Measurements from ENCODE around the gene MRPL55. TPM values are rescaled to one million over a fixed set of nuclear protein-coding genes. Genes with fewer than 3 reads are reported as not detected.

The MRPL55 gene
- total RNA-seq, 1 donor = 32.5 TPM

GRCh38 chr1:228151180-228151925 is 42.3 kb upstream of the MRPL55 start:
- H3K4me3 ChIP-seq (ENCODE audit: low read depth, low read length) = no peak overlapping the region
- TF ChIP-seq CTCF (IDR thresholded peaks at IDR 0.05; ENCODE audit: insufficient read depth, low read length) = no peak
- peak; percentile 7 for DNase-seq (ENCODE audit: low read depth)

- H3K4me3 ChIP-seq (ENCODE audit: low read depth, low read length) = no peak overlapping the region
- peak; percentile 11 for TF ChIP-seq CTCF (IDR thresholded peaks at IDR 0.05; ENCODE audit: insufficient read depth, low read length)
- DNase-seq (ENCODE audit: low read depth) = peak; percentile 96
Measured at GRCh38 chr1:228150461-228151179, 41.5 kb upstream of the MRPL55 start.

GRCh38 chr1:228150120-228150460 is 41.0 kb upstream of the MRPL55 start:
- no peak for TF ChIP-seq CTCF (IDR thresholded peaks at IDR 0.05; ENCODE audit: insufficient read depth, low read length)
- peak overlapping the region; percentile 40 for H3K4me3 ChIP-seq (ENCODE audit: low read depth, low read length)
- DNase-seq (ENCODE audit: low read depth) = no peak

GRCh38 chr1:228149406-228150119 is 40.5 kb upstream of the MRPL55 start, which contains the start of gene GJC2:
GJC2 (plus strand) TSS chr1:228149930; CDS start chr1:228157759, 7,829 bp downstream.
- DNase-seq (ENCODE audit: low read depth) = peak; percentile 27
- peak within 1 kb of the TSS; percentile 40 for H3K4me3 ChIP-seq (ENCODE audit: low read depth, low read length)
- no peak for TF ChIP-seq CTCF (IDR thresholded peaks at IDR 0.05; ENCODE audit: insufficient read depth, low read length)

GRCh38 chr1:228148935-228149405 is 39.9 kb upstream of the MRPL55 start:
- DNase-seq (ENCODE audit: low read depth) = no peak
- no peak overlapping the region for H3K4me3 ChIP-seq (ENCODE audit: low read depth, low read length)
- no peak for TF ChIP-seq CTCF (IDR thresholded peaks at IDR 0.05; ENCODE audit: insufficient read depth, low read length)

- peak; percentile 43 for DNase-seq (ENCODE audit: low read depth)
- no peak overlapping the region for H3K4me3 ChIP-seq (ENCODE audit: low read depth, low read length)
- no peak for TF ChIP-seq CTCF (IDR thresholded peaks at IDR 0.05; ENCODE audit: insufficient read depth, low read length)
Measured at GRCh38 chr1:228148196-228148861, 39.2 kb upstream of the MRPL55 start.

Measured in fibroblast of the aortic adventitia (primary cell).